ENCODE results near the gene PLA2G4F. TPM values are rescaled to one million over a fixed set of nuclear protein-coding genes. Genes with fewer than 3 reads are reported as not detected.

PLA2G4F gene
- total RNA-seq, 4 donors from 2014 or later: 3.9 to 24.8 (median 14.1) TPM

- Histone ChIP-seq H3K4me3 (replicated peaks in 1 of 3) (no peak overlapping the region), H3K36me3 (no peaks in the 10 kb centered on the region), H3K4me1 (peaks cover 4 to 19% of the 10 kb centered on the region in 2 donors), H3K27me3 (no peaks in the 10 kb centered on the region), H3K9me3 (no peaks in the 10 kb centered on the region), H3K27ac (no peak overlapping the region)
- no peak for TF ChIP-seq CTCF (IDR thresholded peaks at IDR 0.05)
- TF ChIP-seq POLR2A (IDR thresholded peaks at IDR 0.05): no peak
- intact Hi-C loops (cut with DNase I): no loop called here
- DNase-seq: no peak
These were observed 48.2 kb downstream of the PLA2G4F start for GRCh38 chr15:42108189-42108588.

- 55 to 83% methylated on average over 7 of the region's 7 CpGs for WGBS, 2 donors
- Histone ChIP-seq H3K9me3 (no peaks in the 10 kb centered on the region), H3K4me3 (replicated peaks in 1 of 3) (no peak overlapping the region), H3K36me3 (no peaks in the 10 kb centered on the region), H3K4me1 (peaks cover 4 to 19% of the 10 kb centered on the region in 2 donors), H3K27me3 (no peaks in the 10 kb centered on the region), H3K27ac (no peak overlapping the region)
- peak in 1 of 2 donors; percentile 14 for DNase-seq
- intact Hi-C loops (cut with DNase I): no loop called here
- TF ChIP-seq CTCF (IDR thresholded peaks at IDR 0.05): no peak
- TF ChIP-seq POLR2A (IDR thresholded peaks at IDR 0.05): no peak
These were observed 49.0 kb downstream of the PLA2G4F start for GRCh38 chr15:42107473-42107872.

- DNase-seq: peak; percentile 81 to 84
- WGBS, 2 donors: 26 to 43% methylated on average over 5 of the region's 5 CpGs
These were observed 50.1 kb downstream of the PLA2G4F start for GRCh38 chr15:42106288-42106687.

GRCh38 chr15:42104095-42104891 is 52.1 kb downstream of the PLA2G4F start:
- Histone ChIP-seq H3K27ac (no peak overlapping the region), H3K9me3 (no peaks in the 10 kb centered on the region), H3K4me3 (replicated peaks in 1 of 3) (no peak overlapping the region), H3K27me3 (no peaks in the 10 kb centered on the region), H3K4me1 (peaks cover 8 to 28% of the 10 kb centered on the region in 2 donors), H3K36me3 (no peaks in the 10 kb centered on the region)
- 94% methylated on average over 6 to 9 of the region's 11 CpGs for WGBS, 2 donors
- TF ChIP-seq CTCF (IDR thresholded peaks at IDR 0.05) (no peak), POLR2A (IDR thresholded peaks at IDR 0.05) (no peak)
- intact Hi-C loops (cut with DNase I): no loop called here
- DNase-seq: no peak

More at GRCh38 chr15:42106288-42106687, 50.1 kb downstream of the PLA2G4F start:
- Histone ChIP-seq H3K36me3 (no peaks in the 10 kb centered on the region), H3K27me3 (no peaks in the 10 kb centered on the region), H3K4me1 (peaks cover 4 to 19% of the 10 kb centered on the region in 2 donors), H3K4me3 (replicated peaks in 1 of 3) (no peak overlapping the region), H3K27ac (peak overlapping the region; percentile 13 to 70 (median 66)), H3K9me3 (no peaks in the 10 kb centered on the region)
- intact Hi-C loops (cut with DNase I): no loop called here
- TF ChIP-seq POLR2A (IDR thresholded peaks at IDR 0.05) (no peak), CTCF (IDR thresholded peaks at IDR 0.05) (no peak)

GRCh38 chr15:42102646-42103235 is 53.7 kb downstream of the PLA2G4F start:
- no peaks in the 10 kb centered on the region for H3K27me3 ChIP-seq
- H3K4me3 ChIP-seq (replicated peaks in 1 of 3): no peak overlapping the region
- H3K9me3 ChIP-seq: no peaks in the 10 kb centered on the region
- no peak for DNase-seq
- peaks cover 8 to 28% of the 10 kb centered on the region in 2 donors for H3K4me1 ChIP-seq
- WGBS, 2 donors: 78 to 84% methylated on average over 3 to 6 of the region's 6 CpGs
- intact Hi-C loops (cut with DNase I): no loop called here
- H3K27ac ChIP-seq: no peak overlapping the region
- no peak for TF ChIP-seq CTCF (IDR thresholded peaks at IDR 0.05)
- TF ChIP-seq POLR2A (IDR thresholded peaks at IDR 0.05): no peak
- H3K36me3 ChIP-seq: no peaks in the 10 kb centered on the region
